Measurements from ENCODE around the gene ENG.

GRCh38 chr9:127814619-127815511, 39.6 kb downstream of the ENG start:
- TF ChIP-seq CTCF (conservative IDR thresholded peaks at IDR 0.05; ENCODE audit: low read length) (no peak), EZH2phosphoT487 (IDR thresholded peaks at IDR 0.05; ENCODE audit: borderline replicate concordance) (no peak)

Data from Loucy (cell line).